K562 (cell line): ENCODE data around the gene NPB. TPM values are rescaled to one million over a fixed set of nuclear protein-coding genes. Genes with fewer than 3 reads are reported as not detected.

Experiments used
- KLF10 ChIP-seq: fragments of 250-450 bp; sonication (Bioruptor Pico); IDR thresholded peaks from 2 replicates; pipeline ENCODE4 v1.6.1; 2021; ENCODE audit warnings: matching md5 sums
- LCOR ChIP-seq: sonication (generic); formaldehyde crosslinking; IDR thresholded peaks from 2 replicates; pipeline ENCODE4 v1.8.0; 2022; ENCODE audit warnings: mild to moderate bottlenecking, missing genetic modification reagents
- MTA3 ChIP-seq: fragments of 450-650 bp; formaldehyde crosslinking; IDR thresholded peaks from 2 replicates; pipeline ENCODE4 v1.6.1; 2017; ENCODE audit warnings: mild to moderate bottlenecking, borderline replicate concordance
- MYNN ChIP-seq, 2 experiments: sonication (generic); formaldehyde crosslinking in 1 of 2; IDR thresholded peaks; 2 replicates each; pipeline versions ENCODE4 v1.5.0 to v1.6.1; 2016 to 2020; ENCODE audit warnings: antibody characterized with exemption in 1 of 2, missing genetic modification reagents in 1 of 2
- NFE2L1 ChIP-seq: fragments of 450-650 bp; IDR thresholded peaks from 2 replicates; pipeline ENCODE4 v1.6.1; 2016; ENCODE audit warnings: missing genetic modification characterization, low read depth, mild to moderate bottlenecking, missing compliant biosample characterization, moderate library complexity, borderline replicate concordance
- RBM25 ChIP-seq: fragments of 200-400 bp; formaldehyde crosslinking; IDR thresholded peaks from 2 replicates; pipeline ENCODE4 v1.6.1; 2018; ENCODE audit warnings: low read length, low read depth, moderate library complexity; ENCODE audit not compliant: severe bottlenecking
- SMC3 ChIP-seq: conservative IDR thresholded peaks from 2 replicates; pipeline ENCODE4 v1.6.1; 2011; ENCODE audit warnings: low read depth, low read length, improper control_type of control experiment; ENCODE audit not compliant: insufficient read depth
- SOX6 ChIP-seq: fragments of 450-650 bp; IDR thresholded peaks from 2 replicates; pipeline ENCODE4 v1.6.1; 2014; ENCODE audit warnings: mild to moderate bottlenecking
- ZC3H11A ChIP-seq: IDR thresholded peaks from 2 replicates; pipeline ENCODE4 v1.6.1; 2012; ENCODE audit warnings: low read depth, low read length, improper control_type of control experiment
- ZNF41 ChIP-seq: fragments of 250-450 bp; sonication (Bioruptor Pico); conservative IDR thresholded peaks from 2 replicates; pipeline ENCODE4 v1.4.0; 2020; ENCODE audit warnings: mild to moderate bottlenecking
- ZNF695 ChIP-seq: fragments of 450-650 bp; formaldehyde crosslinking; IDR thresholded peaks from 2 replicates; pipeline ENCODE4 v1.4.0; 2020; ENCODE audit warnings: mild to moderate bottlenecking, moderate library complexity
- polyA plus RNA-seq, 8 experiments: library from polyadenylated mRNA; depleted of rRNA in 4 of 8; stranded (reverse) in 5 of 8; unstranded in 3 of 8; fragments of >200 nt; fragmentation: Nextera tagmentation in 2 of 8; fragmentation: Illumina TruSeq in 1 of 8; extraction: Ambion mirVana in 2 of 8; extraction: Trizol in 1 of 8; gene quantifications; 2 replicates each; pipeline versions ENCODE4 v1.2.1 to v1.2.3, GENCODE V29; 2011 to 2014; ENCODE audit warnings: inconsistent platforms in 1 of 8, missing spikeins in 1 of 8
- total RNA-seq, 7 experiments: library from RNA; depleted of rRNA in 6 of 7; stranded (reverse); fragments of >200 nt in 6 of 7; fragmentation: Illumina TruSeq in 2 of 7; extraction: Trizol in 2 of 7; gene quantifications; 2 replicates each; pipeline versions ENCODE4 v1.2.1 to v1.2.3, GENCODE V29; 2011 to 2021; ENCODE audit warnings: low replicate concordance in 1 of 7
- TF ChIP-seq, protein P1 (sequence below): fragments of 450-650 bp; formaldehyde crosslinking; IDR thresholded peaks from 2 replicates; pipeline ENCODE4 v1.4.0; 2022; ENCODE audit warnings: missing genetic modification characterization
- TF ChIP-seq, protein P2 (sequence below), 2 experiments: fragments of 450-650 bp; IDR thresholded peaks; 2 replicates each; pipeline ENCODE4 v1.6.1; 2016; ENCODE audit warnings: mild to moderate bottlenecking in 2 of 2, borderline replicate concordance in 1 of 2, low read depth in 1 of 2, moderate library complexity in 1 of 2
- TF ChIP-seq, protein P3 (sequence below), 2 experiments: IDR thresholded peaks; 2 replicates each; pipeline ENCODE4 v1.6.1; 2012; ENCODE audit warnings: improper control_type of control experiment in 2 of 2, low read depth in 2 of 2, low read length in 2 of 2, borderline replicate concordance in 1 of 2

NPB gene
- total and polyA plus RNA-seq, 9 of the 15 experiments (the other 6 are each of a cell fraction or from before 2014, with no cell fraction given), result 0.03 to 0.61 (median 0.14) TPM; not detected in 2

DNA sequence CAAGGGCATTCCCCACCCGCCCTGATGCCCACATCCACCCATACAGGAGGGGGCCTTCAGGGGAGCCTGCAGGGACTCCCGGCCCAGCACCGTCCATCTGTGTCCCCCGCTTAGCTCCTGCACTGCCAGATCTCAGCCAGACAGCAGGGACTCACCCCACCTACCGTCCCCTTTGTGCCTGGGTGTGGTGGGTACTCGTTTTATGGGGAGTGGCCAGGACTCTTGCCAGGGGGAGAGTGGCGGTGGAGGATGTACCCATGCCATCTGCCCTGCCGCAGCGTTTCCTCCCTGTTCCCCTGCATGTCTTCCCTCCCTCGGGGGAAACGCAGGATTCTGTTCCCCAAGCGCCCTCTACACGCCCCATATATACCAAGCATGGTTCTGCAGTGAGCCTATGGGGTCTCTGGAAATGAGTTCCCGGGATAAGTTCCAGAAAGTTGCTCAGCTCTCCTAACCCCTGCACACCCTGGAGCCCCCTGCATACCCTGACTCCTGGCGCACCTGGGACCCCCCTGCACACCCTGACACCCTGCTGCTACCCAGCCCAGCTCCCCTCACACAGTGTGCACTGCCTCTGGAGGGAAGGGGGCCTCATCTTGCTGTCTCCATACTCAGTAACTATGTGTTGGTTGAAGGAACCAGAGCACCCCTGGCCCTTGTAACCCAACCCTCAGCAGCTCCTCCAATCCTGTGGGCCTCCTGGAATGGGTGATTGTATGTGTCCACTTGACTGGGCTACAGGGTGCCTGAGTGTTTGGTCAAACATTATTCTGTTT, 29.7 kb downstream of the NPB start (continued):
- TF ChIP-seq NFE2L1 (no peak), ZNF695 (CRISPR knock-in tag) (no peak), SOX6 (no peak), ZC3H11A (no peak), RBM25 (no peak), ZNF41 (CRISPR knock-in tag) (no peak), MYNN (IDR thresholded peaks at IDR 0.05) (peak; percentile 18; the same call in 1 of the 2 replicates), MYNN (CRISPR knock-in tag; IDR thresholded peaks at IDR 0.05) (no peak), SMC3 (no peak), LCOR (0 out of 2 replicates have a peak, but pooled peaks have one; percentile 8), MTA3 (0 out of 2 replicates have a peak, but pooled peaks have one; percentile 22), KLF10 (CRISPR knock-in tag) (peak; percentile 46; the same call in 1 of the 2 replicates)
- TF ChIP-seq, protein P1, sequence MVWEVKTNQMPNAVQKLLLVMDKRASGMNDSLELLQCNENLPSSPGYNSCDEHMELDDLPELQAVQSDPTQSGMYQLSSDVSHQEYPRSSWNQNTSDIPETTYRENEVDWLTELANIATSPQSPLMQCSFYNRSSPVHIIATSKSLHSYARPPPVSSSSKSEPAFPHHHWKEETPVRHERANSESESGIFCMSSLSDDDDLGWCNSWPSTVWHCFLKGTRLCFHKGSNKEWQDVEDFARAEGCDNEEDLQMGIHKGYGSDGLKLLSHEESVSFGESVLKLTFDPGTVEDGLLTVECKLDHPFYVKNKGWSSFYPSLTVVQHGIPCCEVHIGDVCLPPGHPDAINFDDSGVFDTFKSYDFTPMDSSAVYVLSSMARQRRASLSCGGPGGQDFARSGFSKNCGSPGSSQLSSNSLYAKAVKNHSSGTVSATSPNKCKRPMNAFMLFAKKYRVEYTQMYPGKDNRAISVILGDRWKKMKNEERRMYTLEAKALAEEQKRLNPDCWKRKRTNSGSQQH (CRISPR knock-in tag), result no peak
- TF ChIP-seq, protein P2, sequence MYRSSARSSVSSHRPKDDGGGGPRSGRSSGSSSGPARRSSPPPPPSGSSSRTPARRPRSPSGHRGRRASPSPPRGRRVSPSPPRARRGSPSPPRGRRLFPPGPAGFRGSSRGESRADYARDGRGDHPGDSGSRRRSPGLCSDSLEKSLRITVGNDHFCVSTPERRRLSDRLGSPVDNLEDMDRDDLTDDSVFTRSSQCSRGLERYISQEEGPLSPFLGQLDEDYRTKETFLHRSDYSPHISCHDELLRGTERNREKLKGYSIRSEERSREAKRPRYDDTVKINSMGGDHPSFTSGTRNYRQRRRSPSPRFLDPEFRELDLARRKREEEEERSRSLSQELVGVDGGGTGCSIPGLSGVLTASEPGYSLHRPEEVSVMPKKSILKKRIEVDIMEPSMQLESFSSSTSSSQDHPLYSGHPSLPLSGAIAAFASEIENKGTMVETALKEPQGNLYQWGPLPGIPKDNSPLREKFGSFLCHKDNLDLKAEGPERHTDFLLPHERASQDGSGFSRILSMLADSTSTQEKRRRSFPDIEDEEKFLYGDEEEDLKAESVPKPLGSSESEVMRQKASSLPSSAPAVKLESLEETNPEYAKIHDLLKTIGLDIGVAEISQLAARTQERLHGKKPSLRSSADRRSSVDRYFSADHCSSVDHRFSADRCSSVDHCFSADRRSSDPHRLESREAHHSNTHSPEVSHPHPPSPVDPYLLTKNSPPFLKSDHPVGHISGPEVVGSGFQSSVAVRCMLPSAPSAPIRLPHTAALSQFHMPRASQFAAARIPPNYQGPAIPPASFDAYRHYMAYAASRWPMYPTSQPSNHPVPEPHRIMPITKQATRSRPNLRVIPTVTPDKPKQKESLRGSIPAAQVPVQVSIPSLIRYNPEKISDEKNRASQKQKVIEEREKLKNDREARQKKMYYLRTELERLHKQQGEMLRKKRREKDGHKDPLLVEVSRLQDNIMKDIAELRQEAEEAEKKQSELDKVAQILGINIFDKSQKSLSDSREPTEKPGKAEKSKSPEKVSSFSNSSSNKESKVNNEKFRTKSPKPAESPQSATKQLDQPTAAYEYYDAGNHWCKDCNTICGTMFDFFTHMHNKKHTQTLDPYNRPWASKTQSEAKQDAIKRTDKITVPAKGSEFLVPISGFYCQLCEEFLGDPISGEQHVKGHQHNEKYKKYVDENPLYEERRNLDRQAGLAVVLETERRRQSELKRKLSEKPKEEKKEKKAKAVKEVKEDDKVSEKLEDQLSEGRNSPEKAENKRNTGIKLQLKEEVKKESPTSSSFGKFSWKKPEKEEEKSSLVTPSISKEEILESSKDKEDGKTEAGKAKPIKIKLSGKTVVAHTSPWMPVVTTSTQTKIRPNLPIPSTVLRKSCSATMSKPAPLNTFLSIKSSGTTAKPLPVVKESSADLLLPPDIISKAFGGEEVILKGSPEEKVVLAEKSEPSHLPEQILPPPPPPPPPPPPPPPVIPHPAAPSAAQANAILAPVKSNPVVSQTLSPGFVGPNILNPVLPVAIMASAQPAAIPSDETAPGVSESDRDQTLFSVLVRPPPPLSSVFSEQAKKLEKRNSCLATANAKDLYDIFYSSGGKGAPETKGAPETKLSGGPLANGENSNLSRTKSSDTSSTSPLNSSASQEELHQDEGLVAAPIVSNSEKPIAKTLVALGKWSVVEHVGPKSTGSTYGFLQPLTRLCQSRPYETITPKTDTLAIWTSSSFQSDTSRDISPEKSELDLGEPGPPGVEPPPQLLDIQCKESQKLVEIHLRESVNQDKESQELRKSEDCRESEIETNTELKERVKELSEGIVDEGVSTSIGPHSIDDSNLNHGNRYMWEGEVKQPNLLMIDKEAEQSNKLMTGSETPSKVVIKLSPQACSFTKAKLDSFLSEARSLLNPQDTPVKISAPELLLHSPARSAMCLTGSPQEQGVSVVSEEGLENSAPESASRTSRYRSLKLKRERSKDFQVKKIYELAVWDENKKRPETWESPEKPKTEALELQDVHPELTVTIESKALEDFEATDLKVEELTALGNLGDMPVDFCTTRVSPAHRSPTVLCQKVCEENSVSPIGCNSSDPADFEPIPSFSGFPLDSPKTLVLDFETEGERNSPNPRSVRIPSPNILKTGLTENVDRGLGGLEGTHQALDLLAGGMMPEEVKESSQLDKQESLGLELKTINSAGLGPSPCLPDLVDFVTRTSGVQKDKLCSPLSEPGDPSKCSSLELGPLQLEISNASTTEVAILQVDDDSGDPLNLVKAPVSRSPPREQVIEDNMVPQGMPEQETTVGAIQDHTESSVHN (IDR thresholded peaks at IDR 0.05; ENCODE audit: borderline replicate concordance in 1 of 2, low read depth in 1 of 2), result no peak
- TF ChIP-seq, protein P3, sequence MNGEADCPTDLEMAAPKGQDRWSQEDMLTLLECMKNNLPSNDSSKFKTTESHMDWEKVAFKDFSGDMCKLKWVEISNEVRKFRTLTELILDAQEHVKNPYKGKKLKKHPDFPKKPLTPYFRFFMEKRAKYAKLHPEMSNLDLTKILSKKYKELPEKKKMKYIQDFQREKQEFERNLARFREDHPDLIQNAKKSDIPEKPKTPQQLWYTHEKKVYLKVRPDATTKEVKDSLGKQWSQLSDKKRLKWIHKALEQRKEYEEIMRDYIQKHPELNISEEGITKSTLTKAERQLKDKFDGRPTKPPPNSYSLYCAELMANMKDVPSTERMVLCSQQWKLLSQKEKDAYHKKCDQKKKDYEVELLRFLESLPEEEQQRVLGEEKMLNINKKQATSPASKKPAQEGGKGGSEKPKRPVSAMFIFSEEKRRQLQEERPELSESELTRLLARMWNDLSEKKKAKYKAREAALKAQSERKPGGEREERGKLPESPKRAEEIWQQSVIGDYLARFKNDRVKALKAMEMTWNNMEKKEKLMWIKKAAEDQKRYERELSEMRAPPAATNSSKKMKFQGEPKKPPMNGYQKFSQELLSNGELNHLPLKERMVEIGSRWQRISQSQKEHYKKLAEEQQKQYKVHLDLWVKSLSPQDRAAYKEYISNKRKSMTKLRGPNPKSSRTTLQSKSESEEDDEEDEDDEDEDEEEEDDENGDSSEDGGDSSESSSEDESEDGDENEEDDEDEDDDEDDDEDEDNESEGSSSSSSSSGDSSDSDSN (IDR thresholded peaks at IDR 0.05; ENCODE audit: borderline replicate concordance in 1 of 2, low read depth in 2 of 2, low read length in 2 of 2), result no peak
